HG02571 (cell line): ENCODE results near the gene SPO11.

ENCODE experiments used
- ATAC-seq: cut with Tn5 transposase; IDR thresholded peaks from one replicate; pipeline ENCODE4 v1.9.1; 2021; ENCODE audit warnings: mild to moderate bottlenecking, moderate library complexity; ENCODE audit not compliant: unreplicated experiment

SPO11 gene

DNA sequence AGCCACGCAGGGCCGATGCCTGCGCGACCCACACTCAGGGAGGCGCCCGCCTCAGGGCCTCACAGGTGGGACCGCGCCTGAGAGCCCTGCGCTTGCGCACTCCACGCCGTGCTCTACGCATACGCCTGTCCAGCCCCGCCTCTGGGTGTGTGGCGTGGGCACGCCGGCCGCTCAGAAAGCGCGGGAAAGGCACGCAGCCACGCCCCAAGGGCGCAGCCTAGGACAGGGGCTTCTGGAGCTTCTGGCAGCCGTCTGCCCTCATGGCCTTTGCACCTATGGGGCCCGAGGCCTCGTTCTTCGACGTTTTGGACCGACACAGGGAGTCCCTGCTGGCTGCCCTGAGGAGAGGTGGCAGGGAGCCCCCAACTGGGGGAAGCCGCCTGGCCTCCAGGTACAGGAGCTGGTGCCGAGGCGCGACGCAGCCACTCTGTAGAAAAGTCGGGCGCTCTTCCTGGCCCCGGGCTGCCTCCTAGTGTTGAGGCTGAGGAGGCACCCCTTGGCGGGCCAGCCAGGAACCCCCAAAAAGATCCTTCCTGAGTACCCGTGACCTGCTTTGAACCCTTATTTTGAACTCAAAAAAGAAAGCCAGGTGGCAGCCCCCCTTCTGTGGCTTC lies at the start of gene SPO11:
SPO11 (plus strand) TSS at position 196 of the 614 bp plus-strand sequence; CDS start at position 261, 65 bp downstream.
- ATAC-seq, result no peak

- ATAC-seq, result no peak
Measured at GRCh38 chr20:57280221-57280620, 49.4 kb upstream of the SPO11 start.

DNA sequence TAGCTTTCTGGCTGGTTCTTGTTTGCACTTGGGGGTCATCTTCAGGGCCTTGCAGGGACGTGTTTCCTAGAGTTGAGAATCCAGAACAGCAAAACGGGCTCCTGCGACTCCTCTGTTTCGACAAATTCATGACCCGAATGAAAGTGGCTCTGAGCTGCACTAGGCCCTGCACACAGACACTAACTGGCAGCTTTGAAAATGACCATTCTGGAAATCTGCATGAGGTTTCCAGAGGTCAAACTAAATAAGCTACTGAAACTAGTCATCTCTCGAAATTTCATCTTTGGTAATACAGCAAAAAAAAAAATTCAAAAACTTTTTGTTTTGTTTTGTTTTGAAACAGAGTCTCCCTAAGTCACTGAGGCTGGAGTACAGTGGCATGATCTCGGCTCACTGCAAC lies 47.7 kb upstream of the SPO11 start:
- ATAC-seq, result no peak

- no peak for ATAC-seq
Measured at GRCh38 chr20:57282670-57283361, 46.8 kb upstream of the SPO11 start.

DNA sequence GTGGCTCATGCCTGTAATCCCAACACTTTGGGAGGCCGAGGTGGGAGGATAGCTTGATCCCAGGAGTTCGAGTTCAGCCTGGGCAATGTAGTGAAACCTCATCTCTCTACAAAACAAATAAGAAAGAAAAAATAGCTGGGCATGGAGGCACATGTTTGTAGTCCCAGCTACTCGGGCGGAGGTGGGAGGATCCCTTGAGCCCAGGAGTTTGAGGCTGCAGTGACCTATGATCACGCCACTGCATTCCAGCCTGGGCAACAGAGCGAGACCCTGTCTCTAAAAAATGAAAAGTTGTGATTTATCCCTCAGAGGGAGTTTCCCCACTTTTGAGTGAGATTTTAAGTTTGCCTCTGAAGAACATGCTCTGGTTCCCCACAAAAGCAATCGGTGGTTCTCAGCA lies 45.7 kb upstream of the SPO11 start:
- no peak for ATAC-seq

DNA sequence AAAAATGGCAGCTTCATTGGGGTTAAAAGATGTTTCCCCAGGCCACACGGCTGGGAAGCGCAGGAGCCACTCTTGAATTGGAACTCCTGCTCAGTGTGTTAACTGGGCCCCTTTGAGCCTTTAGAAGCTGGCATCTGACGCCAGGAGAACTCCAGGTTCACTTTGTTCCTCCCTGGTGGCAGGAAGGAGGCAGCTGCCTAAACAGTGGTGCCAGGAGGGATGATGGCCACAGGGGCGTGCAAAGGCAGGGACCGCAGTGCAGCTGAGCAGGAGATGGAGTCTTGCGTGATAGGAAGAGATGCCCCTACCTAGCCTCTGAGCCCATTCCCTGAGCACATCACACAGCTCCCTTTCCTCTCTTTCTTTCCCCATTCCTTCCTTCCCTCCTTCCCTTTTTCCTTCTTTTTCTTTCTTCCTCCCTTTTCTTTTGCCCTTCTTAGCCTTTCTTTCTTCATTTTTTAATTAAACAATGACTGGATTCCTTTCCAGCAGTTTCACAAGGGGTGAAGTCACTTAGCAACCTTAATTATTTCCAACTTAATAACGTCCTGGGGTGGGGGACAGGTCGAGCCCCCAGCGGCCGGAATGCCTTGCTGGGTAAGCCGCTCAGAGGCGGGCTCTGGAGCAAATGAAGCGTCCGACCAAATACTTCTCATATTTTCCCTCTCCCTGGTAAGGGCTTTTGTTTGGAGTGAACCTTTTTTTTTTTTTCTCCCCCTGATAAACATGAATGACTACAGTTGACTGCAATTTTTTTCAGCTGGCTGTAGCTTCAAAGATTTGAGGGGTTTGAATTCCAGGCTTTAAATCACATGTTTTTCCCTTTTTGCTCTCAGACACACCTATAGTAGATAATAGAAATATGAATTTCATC lies 42.4 kb upstream of the SPO11 start:
- no peak for ATAC-seq

GRCh38 chr20:57287901-57288300 lies 41.7 kb upstream of the SPO11 start:
- no peak for ATAC-seq

DNA sequence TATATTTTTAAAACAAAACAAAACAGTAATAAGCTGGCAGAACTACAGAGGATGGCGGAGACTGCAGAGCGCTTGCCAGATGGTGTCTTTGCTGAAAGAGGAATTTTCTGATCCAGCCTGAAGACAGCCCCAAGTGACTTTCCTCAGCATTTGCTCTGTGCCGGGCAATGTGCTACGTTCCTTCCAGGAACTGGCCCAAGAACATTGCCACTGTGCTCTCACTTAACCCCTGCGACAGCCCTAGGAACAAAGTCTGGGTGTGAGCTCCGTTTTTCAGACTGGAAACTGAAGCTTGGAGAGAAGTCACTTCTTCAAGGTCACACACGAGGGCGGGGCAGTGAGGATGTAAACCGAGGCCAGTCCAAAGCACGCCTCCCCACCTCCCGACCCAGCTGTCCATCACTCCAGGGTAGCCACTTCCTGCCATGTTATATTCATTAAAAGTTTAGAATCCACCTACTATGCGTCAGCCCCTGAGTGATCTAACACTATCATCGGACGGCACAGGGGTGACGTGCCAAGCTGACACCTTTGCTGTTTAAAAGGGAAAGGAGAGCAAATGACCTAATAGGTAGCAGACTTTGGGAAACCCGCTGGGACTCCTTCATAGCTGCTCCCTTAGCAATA lies 40.8 kb upstream of the SPO11 start:
- ATAC-seq, result no peak

DNA sequence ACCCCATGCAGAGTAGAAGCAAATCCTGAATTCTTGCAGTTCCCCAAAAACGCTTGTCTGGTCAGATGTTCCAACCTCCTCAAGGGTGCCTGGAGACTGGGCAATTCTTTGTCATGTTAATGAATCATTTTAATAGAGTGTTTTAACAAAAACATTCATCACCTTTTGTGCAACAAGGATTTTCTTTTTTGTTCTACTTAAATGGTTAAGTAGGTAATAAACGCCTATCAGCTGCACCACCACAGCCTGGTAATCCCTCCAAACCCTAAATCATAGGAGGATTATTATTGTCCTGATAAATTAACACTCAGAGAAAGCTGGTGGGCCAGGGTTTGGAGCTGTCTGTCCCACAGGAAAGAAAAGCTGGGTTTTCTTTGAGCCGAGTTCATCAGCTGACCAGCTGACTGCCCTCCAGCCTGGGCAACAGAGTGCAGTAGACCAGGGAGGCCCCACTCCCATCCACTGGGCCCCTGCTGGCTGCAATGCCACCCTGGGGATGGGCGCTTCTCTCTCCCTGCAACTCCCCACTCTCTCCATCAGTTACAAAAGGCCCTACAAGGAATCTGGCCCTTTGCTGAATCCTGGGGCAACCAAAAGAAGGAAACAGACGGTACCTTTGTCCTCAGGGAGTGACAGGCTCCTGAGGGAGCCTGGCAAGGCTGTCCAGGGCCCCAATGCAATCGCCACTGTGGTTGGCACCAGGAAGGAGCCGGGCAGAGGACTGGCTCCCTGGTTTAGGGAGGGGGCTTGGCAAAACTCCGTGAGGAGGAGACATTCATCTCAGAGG lies 40.0 kb upstream of the SPO11 start:
- no peak for ATAC-seq

DNA sequence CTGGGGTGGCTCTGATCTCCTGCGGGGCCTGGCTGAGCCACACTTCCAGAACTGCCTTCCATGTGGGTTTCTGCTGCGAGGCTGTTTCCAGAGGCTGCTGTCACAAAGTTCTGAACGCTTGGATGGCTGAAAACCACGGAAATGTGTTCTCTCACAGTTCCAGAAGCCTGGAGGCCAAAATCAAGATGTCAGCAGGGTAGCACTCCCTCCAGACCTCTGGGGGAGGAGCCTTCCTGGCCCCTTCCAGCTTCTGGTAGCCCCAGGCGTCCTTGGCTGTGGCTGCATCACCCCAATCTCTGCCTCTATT lies 39.5 kb upstream of the SPO11 start:
- no peak for ATAC-seq

GRCh38 chr20:57291003-57291402 lies 38.6 kb upstream of the SPO11 start:
- ATAC-seq, result no peak

- ATAC-seq, result no peak
Measured at GRCh38 chr20:57291694-57292093, 37.9 kb upstream of the SPO11 start.

DNA sequence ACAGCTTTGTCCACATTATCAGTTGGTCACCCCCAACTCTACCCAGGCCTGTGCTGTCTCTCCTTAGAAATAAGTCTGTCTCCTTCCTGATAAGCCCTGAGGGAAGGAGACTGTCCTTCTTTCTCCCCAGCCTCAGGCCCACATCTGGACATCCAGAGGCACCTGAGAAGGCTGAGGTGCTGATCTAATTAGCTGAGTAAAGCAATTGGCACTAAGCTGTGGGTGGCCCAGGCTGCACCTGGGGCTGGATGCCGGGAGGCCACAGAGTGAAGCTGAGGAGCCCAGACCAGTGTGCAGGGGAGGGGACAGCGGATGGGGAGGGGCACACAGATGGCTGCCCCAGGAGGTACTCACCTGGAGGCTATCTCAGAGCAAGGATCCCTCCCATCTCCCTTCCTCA lies 37.0 kb upstream of the SPO11 start:
- no peak for ATAC-seq

DNA sequence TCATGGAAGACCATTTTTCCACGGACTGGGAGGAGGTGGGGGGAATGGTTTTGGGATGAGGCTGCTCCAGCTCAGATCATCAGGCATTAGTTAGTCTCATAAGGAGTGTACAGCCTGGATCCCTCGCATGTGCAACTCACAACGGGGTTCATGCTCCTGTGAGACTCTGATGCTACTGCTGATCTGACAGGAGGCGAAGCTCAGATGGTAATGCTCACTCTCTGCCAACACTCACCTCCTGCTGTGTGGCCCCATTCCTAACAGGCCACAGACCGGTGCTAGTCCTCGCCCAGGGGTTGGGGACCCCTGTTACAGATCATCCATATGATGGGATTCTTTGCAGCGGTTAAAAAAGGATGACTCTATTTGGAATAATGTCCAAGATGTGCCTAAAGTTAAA lies 35.6 kb upstream of the SPO11 start:
- no peak for ATAC-seq

- no peak for ATAC-seq
Measured at GRCh38 chr20:57294550-57294949, 35.1 kb upstream of the SPO11 start.

- ATAC-seq, result no peak
Measured at GRCh38 chr20:57298457-57298856, 31.1 kb upstream of the SPO11 start.

DNA sequence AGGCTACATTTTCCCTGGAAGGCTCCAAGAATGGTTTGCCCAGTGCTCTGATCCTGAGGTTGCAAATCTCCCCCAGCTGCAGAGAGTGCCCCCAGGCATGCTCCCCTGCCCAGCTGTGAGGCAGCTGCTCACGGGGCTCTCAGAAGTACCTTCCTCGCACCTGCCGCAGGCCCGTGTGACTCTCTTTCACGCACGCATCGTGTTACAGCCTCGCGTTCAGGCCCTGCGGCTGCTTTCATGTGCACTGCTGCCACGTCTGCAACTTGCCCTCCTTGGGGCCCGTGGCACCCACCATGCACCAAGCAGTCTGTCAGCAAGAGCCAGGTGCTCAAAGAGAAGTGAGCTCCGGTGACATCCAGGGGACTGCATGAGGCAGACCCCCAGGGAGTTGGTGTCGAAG lies 28.6 kb upstream of the SPO11 start:
- no peak for ATAC-seq

DNA sequence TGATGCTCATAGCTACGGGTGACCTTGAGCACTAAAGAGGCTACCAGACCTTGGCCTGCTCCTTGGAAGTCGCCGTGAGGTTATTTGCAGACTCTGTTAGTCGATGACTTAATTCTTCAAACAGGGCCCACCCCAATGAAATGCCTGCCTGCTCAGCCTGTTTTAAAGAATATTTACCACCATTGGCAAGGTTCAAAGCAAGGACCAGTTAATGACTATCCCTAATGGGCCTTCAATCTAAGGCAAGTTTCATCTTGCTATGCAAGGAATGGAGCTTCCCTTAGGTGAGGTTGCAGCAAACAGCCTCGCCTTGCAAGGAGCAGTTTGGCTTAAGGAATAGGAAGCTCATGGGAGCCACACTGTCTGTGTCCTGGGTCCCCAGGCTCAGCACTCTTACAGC lies 22.9 kb upstream of the SPO11 start:
- no peak for ATAC-seq

DNA sequence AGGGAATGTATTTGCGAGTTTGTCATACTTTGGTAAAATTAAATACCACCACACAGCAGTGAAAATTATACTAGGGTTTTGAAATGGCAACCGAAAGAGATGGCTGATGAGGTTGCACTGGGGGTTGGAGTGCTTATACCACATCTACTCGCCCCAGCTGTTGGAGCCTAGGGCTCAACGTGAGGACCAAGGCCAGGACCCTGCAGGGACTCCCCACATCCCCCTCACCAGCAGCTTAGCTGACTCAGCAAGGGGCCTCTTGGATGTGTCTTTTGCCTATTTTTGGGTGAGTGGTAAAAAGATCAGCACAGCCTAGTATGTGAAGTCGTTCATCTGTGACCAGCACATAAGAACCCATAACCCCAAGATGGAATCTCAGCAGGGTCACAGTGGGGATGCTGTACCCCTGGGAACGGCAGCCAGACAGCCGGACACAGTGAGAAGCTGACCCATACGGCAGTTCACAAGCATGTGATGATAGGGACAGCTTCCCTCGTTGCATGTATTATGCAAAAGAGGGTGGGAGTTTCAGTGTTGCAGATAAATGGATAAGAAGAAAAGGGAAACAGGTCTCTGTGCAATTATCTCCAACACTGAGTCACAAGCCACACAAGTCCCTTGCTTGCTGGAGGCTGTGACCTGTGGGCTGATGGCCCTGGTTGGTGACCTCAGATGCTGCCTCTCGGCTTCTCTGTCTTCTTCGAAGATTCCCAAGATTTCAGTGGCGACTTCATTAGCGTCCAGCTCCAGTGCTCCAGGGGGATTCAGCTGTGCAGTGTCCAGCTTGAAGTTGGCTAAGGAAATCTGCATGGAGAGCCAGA lies 20.9 kb upstream of the SPO11 start:
- ATAC-seq, result no peak

DNA sequence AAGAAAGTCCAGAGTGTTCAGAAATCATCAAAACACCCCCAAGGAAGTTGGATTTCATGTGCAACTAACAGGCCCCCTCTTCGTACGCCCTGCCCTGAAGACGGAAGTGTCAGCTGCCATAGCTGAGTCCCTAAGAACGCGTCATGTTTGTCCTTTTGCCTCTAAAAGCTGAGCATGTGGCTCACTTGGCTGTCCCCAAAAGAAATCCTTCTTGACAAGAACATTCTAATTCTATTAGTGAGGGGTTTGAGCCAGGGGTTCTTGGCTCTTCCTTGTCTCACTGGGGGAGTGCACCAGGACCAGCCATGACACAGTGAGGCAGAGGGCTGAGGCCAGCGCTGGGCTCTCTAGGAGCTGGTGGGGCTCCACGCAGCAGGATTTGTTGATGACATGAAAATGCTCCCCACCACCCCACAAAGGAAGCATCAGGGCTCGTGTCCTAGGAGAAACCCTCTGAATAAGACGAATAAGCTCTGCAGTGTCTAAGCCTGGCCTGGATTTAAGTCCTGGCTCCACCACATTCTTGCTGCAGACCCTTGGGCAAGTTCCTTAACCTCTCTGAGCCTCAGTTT lies 20.0 kb upstream of the SPO11 start:
- ATAC-seq, result no peak
